ENCODE results near the gene SFMBT1. TPM values are rescaled to one million over a fixed set of nuclear protein-coding genes. Genes with fewer than 3 reads are reported as not detected.

SFMBT1 gene
- total RNA-seq, 1 donor from 2014 or later, result 19.7 TPM

GRCh38 chr3:53024315-53024714, 21.6 kb downstream of the SFMBT1 start:
- Mint-ChIP-seq H3K9me3 (ENCODE audit: low read depth) (peaks cover 3% of the 10 kb centered on the region), H3K4me1 (ENCODE audit: low read depth) (peaks cover 8% of the 10 kb centered on the region), H3K4me3 (ENCODE audit: low read depth) (no peak overlapping the region), H3K27me3 (no peaks in the 10 kb centered on the region), H3K27ac (no peak overlapping the region), H3K36me3 (ENCODE audit: insufficient read depth) (no peaks in the 10 kb centered on the region)
- no peak for TF ChIP-seq CTCF (IDR thresholded peaks at IDR 0.05; ENCODE audit: unreplicated experiment)
- no peak for DNase-seq (ENCODE audit: low spot score, unreplicated experiment)

- Mint-ChIP-seq H3K27ac (no peak overlapping the region), H3K4me1 (ENCODE audit: low read depth) (peaks cover 6% of the 10 kb centered on the region)
Measured at GRCh38 chr3:53023072-53023823, 22.6 kb downstream of the SFMBT1 start.

GRCh38 chr3:53022647-53023046, 23.2 kb downstream of the SFMBT1 start:
- H3K27me3 Mint-ChIP-seq, result no peaks in the 10 kb centered on the region
- no peak for DNase-seq (ENCODE audit: low spot score, unreplicated experiment)
- no peak overlapping the region for H3K27ac Mint-ChIP-seq
- no peak for TF ChIP-seq CTCF (IDR thresholded peaks at IDR 0.05; ENCODE audit: unreplicated experiment)
- H3K36me3 Mint-ChIP-seq (ENCODE audit: insufficient read depth), result no peaks in the 10 kb centered on the region
- H3K9me3 Mint-ChIP-seq (ENCODE audit: low read depth), result peaks cover 3% of the 10 kb centered on the region
- no peak overlapping the region for H3K4me3 Mint-ChIP-seq (ENCODE audit: low read depth)
- peaks cover 2% of the 10 kb centered on the region for H3K4me1 Mint-ChIP-seq (ENCODE audit: low read depth)

More at GRCh38 chr3:53023072-53023823, 22.6 kb downstream of the SFMBT1 start:
- Mint-ChIP-seq H3K4me3 (ENCODE audit: low read depth) (no peak overlapping the region), H3K36me3 (ENCODE audit: insufficient read depth) (no peaks in the 10 kb centered on the region), H3K9me3 (ENCODE audit: low read depth) (peaks cover 3% of the 10 kb centered on the region), H3K27me3 (no peaks in the 10 kb centered on the region)
- DNase-seq (ENCODE audit: low spot score, unreplicated experiment), result no peak
- TF ChIP-seq CTCF (IDR thresholded peaks at IDR 0.05; ENCODE audit: unreplicated experiment), result no peak

- no peak for DNase-seq (ENCODE audit: low spot score, unreplicated experiment)
- no peaks in the 10 kb centered on the region for H3K27me3 Mint-ChIP-seq
- H3K36me3 Mint-ChIP-seq (ENCODE audit: insufficient read depth), result peaks cover 1% of the 10 kb centered on the region
- no peak overlapping the region for H3K27ac Mint-ChIP-seq
- no peaks in the 10 kb centered on the region for H3K9me3 Mint-ChIP-seq (ENCODE audit: low read depth)
- H3K4me3 Mint-ChIP-seq (ENCODE audit: low read depth), result no peak overlapping the region
- no peak for TF ChIP-seq CTCF (IDR thresholded peaks at IDR 0.05; ENCODE audit: unreplicated experiment)
- H3K4me1 Mint-ChIP-seq (ENCODE audit: low read depth), result no peaks in the 10 kb centered on the region
Measured at GRCh38 chr3:53016236-53016635, 29.6 kb downstream of the SFMBT1 start.

GRCh38 chr3:53011324-53011723, 34.5 kb downstream of the SFMBT1 start:
- no peak overlapping the region for H3K27ac Mint-ChIP-seq
- TF ChIP-seq CTCF (IDR thresholded peaks at IDR 0.05; ENCODE audit: unreplicated experiment), result no peak
- H3K9me3 Mint-ChIP-seq (ENCODE audit: low read depth), result no peaks in the 10 kb centered on the region
- peaks cover 1% of the 10 kb centered on the region for H3K36me3 Mint-ChIP-seq (ENCODE audit: insufficient read depth)
- no peak overlapping the region for H3K4me3 Mint-ChIP-seq (ENCODE audit: low read depth)
- no peak for DNase-seq (ENCODE audit: low spot score, unreplicated experiment)
- no peaks in the 10 kb centered on the region for H3K27me3 Mint-ChIP-seq
- H3K4me1 Mint-ChIP-seq (ENCODE audit: low read depth), result peaks cover 1% of the 10 kb centered on the region
